NCI-H524 (cell line): ENCODE data around the gene OVOL2.

ENCODE experiments used
- DNase-seq, 2 experiments: peaks; one replicate each; lab custom pipeline; 2025; lab: John Stamatoyannopoulos, UW

The OVOL2 gene

GRCh38 chr20:18012901-18013300 is 44.8 kb downstream of the OVOL2 start:
- no peak for DNase-seq

- no peak for DNase-seq
Observed at GRCh38 chr20:18011951-18012645, 45.6 kb downstream of the OVOL2 start.

GRCh38 chr20:18011482-18011881 is 46.2 kb downstream of the OVOL2 start:
- DNase-seq = no peak

GRCh38 chr20:18009116-18009515 is 48.6 kb downstream of the OVOL2 start:
- peak; percentile 63 to 69 for DNase-seq

- peak in 1 of 2 experiments; percentile 6 for DNase-seq
Observed at GRCh38 chr20:18007534-18008292, 50.0 kb downstream of the OVOL2 start.

- DNase-seq = no peak
Observed at GRCh38 chr20:18006684-18007083, 51.0 kb downstream of the OVOL2 start.

GRCh38 chr20:18005990-18006364 is 51.7 kb downstream of the OVOL2 start:
- DNase-seq = no peak

GRCh38 chr20:18005170-18005989 is 52.3 kb downstream of the OVOL2 start:
- no peak for DNase-seq

- DNase-seq = no peak
Observed at GRCh38 chr20:18004384-18005031, 53.2 kb downstream of the OVOL2 start.

- no peak for DNase-seq
Observed at GRCh38 chr20:18003897-18004296, 53.8 kb downstream of the OVOL2 start.

- no peak for DNase-seq
Observed at GRCh38 chr20:18001131-18001921, 56.4 kb downstream of the OVOL2 start.

- DNase-seq = no peak
Observed at GRCh38 chr20:17999566-17999965, 58.1 kb downstream of the OVOL2 start.

- DNase-seq = no peak
Observed at GRCh38 chr20:17998446-17998845, 59.3 kb downstream of the OVOL2 start.

- DNase-seq = peak; percentile 31 to 57
Observed at GRCh38 chr20:17995967-17996819, 61.5 kb downstream of the OVOL2 start.

- DNase-seq = no peak
Observed at GRCh38 chr20:17993546-17993945, 64.2 kb downstream of the OVOL2 start.

- DNase-seq = no peak
Observed at GRCh38 chr20:17992847-17993513, 64.7 kb downstream of the OVOL2 start.

- DNase-seq = no peak
Observed at GRCh38 chr20:17992224-17992637, 65.5 kb downstream of the OVOL2 start.

- no peak for DNase-seq
Observed at GRCh38 chr20:17990278-17990972, 67.3 kb downstream of the OVOL2 start.

GRCh38 chr20:17987988-17988387 is 69.7 kb downstream of the OVOL2 start:
- DNase-seq = no peak
